Measurements from ENCODE around the gene DCDC1.

- TF ChIP-seq CREB1 (CRISPR knock-in tag; IDR thresholded peaks at IDR 0.05) = no peak
- TF ChIP-seq TEAD1 (CRISPR knock-in tag; IDR thresholded peaks at IDR 0.05) = no peak
- no peak for TF ChIP-seq CTCF (IDR thresholded peaks at IDR 0.05)
- no peak for TF ChIP-seq NFE2L1 (CRISPR knock-in tag; IDR thresholded peaks at IDR 0.05)
- no peak for TF ChIP-seq GRHL2 (CRISPR knock-in tag; IDR thresholded peaks at IDR 0.05; ENCODE audit: insufficient replicate concordance, severe bottlenecking)
- no peak for TF ChIP-seq ZNF263 (CRISPR knock-in tag; IDR thresholded peaks at IDR 0.05; ENCODE audit: low read depth)
- TF ChIP-seq ATF3 (CRISPR knock-in tag; conservative IDR thresholded peaks at IDR 0.05) = no peak
- TF ChIP-seq OVOL2 (CRISPR knock-in tag; IDR thresholded peaks at IDR 0.05; ENCODE audit: borderline replicate concordance) = no peak
- TF ChIP-seq E2F1 (CRISPR knock-in tag; IDR thresholded peaks at IDR 0.05) = no peak
- TF ChIP-seq JUN (CRISPR knock-in tag; IDR thresholded peaks at IDR 0.05) = no peak
These were observed 474.5 kb downstream of the DCDC1 start for GRCh38 chr11:30895046-30895445.

Data from WTC11 (cell line).